Measurements from ENCODE around the gene CIDEA. TPM values are rescaled to one million over a fixed set of nuclear protein-coding genes. Genes with fewer than 3 reads are reported as not detected.

The CIDEA gene
- total RNA-seq, 1 experiment from 2014 or later: not detected

DNA sequence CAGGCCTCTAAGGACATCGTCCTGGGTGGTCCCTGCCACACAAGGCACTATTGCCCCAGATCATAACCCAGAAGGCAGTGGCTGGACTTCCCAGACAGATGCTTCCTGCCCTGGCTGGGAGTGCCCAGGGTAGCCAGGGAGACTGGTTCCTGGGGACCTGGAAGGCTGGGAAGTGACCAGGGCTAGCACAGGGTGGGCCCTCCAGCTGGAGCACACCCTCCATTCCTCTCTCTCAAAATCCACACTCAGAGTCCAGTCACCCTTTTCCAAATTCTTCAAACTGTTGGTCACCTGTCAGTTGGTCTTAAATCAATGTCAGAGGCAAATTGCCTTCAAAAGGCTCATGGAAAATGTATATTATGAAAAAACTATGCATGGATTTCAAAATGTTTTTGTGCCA is 42.3 kb downstream of the CIDEA start:
- no peak overlapping the region for H3K14ac ChIP-seq (ENCODE audit: insufficient read depth, low read length)
- no CpG with 5 or more reads among the region's 1 CpG for WGBS (ENCODE audit: extremely low coverage, insufficient read length, low lambda C conversion rate)
- H3K27ac Mint-ChIP-seq: no peak overlapping the region
- H4K20me1 ChIP-seq (ENCODE audit: control insufficient read depth, insufficient read depth, insufficient read length): no peaks in the 10 kb centered on the region
- H3K79me2 ChIP-seq (ENCODE audit: insufficient read depth, low read length): no peaks in the 10 kb centered on the region
- H3K23me2 ChIP-seq (ENCODE audit: insufficient read length, low read depth, low read length, poor library complexity, severe bottlenecking): no peaks in the 10 kb centered on the region
- no peak overlapping the region for H4K8ac ChIP-seq (replicated peaks; ENCODE audit: insufficient read length, low read depth, low read length)
- H2AFZ ChIP-seq (ENCODE audit: low read length): no peak overlapping the region
- peaks cover 4 to 6% of the 10 kb centered on the region in 2 experiments; a peak in 4 of 5 replicates for H3K9me3 Mint-ChIP-seq
- H3K4ac ChIP-seq (ENCODE audit: low read depth, low read length): no peak overlapping the region
- 0 out of 7 replicates have a peak, but pooled peaks cover 0 to 1% (median 0%) of the 10 kb centered on the region in 3 experiments for H3K36me3 Mint-ChIP-seq (ENCODE audit: insufficient read depth in 1 of 3, low read depth in 3 of 3)
- DNase-seq: no peak
- no peak overlapping the region for H3K18ac ChIP-seq (ENCODE audit: insufficient read length, low read depth, low read length)
- no peak overlapping the region for H2BK5ac ChIP-seq (ENCODE audit: insufficient read length, low read length)
- H2AK5ac ChIP-seq (ENCODE audit: insufficient read length, low read length): no peak overlapping the region
- H3K9ac ChIP-seq (ENCODE audit: extremely low read depth, insufficient read length, low read length): no peak overlapping the region
- no peaks in the 10 kb centered on the region for H3K4me1 ChIP-seq (ENCODE audit: insufficient read depth, low read length)
- peaks cover 2% of the 10 kb centered on the region for H3K27me3 Mint-ChIP-seq (ENCODE audit: low read depth)
- H3K9me3 ChIP-seq (ENCODE audit: control insufficient read depth, low read depth, low read length): no peaks in the 10 kb centered on the region
- no peak overlapping the region for H3K4me2 ChIP-seq (ENCODE audit: insufficient read depth, insufficient read length, low read length)
- H3K79me1 ChIP-seq (ENCODE audit: insufficient read depth, low read depth, low read length, poor library complexity, severe bottlenecking): no peaks in the 10 kb centered on the region
- no peak overlapping the region for H3K27ac ChIP-seq (ENCODE audit: insufficient read length, low read depth, low read length)
- H3K27me3 ChIP-seq (ENCODE audit: insufficient read depth, low read length): no peaks in the 10 kb centered on the region
- no peak overlapping the region for H3K23ac ChIP-seq (ENCODE audit: insufficient read length, low read depth, low read length)
- no peak for TF ChIP-seq CTCF (conservative IDR thresholded peaks at IDR 0.05)
- H2BK15ac ChIP-seq (ENCODE audit: low read depth, low read length): no peak overlapping the region
- H3K4me3 Mint-ChIP-seq: no peak overlapping the region
- H2BK120ac ChIP-seq (ENCODE audit: low read depth, low read length, poor library complexity, severe bottlenecking): no peak overlapping the region
- H3K4me1 Mint-ChIP-seq: no peaks in the 10 kb centered on the region; a peak in 1 of 4 replicates
- no peak overlapping the region for H2BK12ac ChIP-seq (ENCODE audit: insufficient read length, low read depth, low read length)
- no peak overlapping the region for H4K91ac ChIP-seq (ENCODE audit: insufficient read length, low read depth, low read length)
- H3K56ac ChIP-seq (ENCODE audit: insufficient read length, low read depth, low read length): no peak overlapping the region
- H3T11ph ChIP-seq (ENCODE audit: low read length): no peak overlapping the region
- H2BK20ac ChIP-seq (ENCODE audit: low read depth, low read length, poor library complexity, severe bottlenecking): no peak overlapping the region
- H4K5ac ChIP-seq (ENCODE audit: insufficient read length, low read depth, low read length): no peak overlapping the region
